GM18870 (cell line): ENCODE data around the gene TRMT1.

ENCODE experiments used
- ATAC-seq: cut with Tn5 transposase; IDR thresholded peaks from one replicate; pipeline ENCODE4 v1.9.1; 2021; ENCODE audit warnings: moderate library complexity; ENCODE audit not compliant: unreplicated experiment

Gene TRMT1

DNA sequence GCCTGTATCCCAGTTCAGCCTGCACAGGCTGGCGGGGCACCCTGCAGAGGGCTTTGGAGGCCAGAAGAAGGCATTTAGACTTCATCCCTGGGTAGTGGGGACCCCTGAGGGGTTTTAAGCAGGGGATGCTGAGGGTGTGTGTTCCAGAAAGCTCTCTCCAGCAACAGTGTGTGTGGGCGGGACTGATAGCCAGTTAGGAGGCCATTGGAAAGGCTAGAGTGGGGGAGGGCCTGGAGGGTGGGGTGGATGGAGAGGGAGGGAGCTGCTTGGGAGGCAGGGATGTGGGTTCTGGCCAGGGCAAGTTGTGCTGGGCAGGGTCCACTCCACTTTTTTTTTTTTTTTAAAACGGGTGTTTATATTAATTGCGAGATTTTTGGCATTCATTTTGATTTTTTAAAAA is 42.2 kb downstream of the TRMT1 start:
- no peak for ATAC-seq

DNA sequence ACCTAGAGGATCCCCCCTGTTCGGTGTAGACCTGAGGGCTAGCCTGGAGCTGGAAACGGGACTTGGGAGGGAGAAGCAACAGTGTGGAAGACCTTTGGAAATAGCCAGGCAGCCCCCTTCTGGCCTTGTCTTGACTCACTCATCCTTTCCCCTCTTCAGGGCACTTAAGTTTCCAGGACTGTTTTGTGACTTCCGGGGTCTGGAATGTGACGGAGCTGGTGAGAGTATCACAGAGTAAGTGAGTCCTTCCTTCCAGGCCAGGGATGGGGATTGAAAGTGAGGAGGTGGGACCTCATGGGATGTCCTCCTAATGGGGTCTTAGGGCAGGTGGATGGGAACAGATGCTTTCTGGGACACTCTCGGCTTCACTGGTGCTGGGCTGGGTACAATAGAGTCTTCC is 43.3 kb downstream of the TRMT1 start:
- no peak for ATAC-seq

DNA sequence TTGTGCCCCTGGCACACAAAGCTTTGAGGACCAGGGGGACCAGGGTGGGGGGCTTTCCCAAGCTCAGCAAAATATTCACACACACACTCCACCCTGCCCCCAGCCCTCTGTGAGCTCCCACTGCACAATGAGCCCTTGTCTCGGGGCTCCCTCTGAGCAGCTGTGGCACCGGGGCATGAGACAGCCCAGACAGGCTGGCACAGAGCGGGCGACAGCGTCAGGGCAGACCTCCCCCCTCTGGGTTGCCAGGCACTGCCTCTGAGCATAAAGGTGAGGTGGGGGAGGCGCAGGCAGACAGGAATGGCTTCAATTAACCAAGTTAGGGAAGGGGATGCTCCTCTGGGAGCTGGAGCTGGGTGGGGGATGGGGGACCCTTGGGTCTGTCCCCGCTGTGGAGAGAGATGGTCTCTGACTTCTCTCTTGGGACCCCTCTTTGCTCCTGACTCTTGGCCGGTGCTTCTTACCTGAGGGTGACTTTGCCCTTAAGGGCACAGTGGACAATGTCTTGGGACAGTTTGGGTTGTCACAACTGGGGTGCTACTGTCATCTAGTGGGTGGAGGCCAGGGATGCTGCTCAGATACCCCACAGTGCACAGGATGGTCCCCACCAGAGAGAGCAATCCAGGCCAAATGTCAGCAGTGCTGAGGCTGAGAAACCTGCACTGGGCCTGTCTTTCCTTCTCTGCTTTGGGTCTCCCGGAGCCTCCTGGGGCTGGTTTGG is 44.2 kb downstream of the TRMT1 start:
- no peak for ATAC-seq

DNA sequence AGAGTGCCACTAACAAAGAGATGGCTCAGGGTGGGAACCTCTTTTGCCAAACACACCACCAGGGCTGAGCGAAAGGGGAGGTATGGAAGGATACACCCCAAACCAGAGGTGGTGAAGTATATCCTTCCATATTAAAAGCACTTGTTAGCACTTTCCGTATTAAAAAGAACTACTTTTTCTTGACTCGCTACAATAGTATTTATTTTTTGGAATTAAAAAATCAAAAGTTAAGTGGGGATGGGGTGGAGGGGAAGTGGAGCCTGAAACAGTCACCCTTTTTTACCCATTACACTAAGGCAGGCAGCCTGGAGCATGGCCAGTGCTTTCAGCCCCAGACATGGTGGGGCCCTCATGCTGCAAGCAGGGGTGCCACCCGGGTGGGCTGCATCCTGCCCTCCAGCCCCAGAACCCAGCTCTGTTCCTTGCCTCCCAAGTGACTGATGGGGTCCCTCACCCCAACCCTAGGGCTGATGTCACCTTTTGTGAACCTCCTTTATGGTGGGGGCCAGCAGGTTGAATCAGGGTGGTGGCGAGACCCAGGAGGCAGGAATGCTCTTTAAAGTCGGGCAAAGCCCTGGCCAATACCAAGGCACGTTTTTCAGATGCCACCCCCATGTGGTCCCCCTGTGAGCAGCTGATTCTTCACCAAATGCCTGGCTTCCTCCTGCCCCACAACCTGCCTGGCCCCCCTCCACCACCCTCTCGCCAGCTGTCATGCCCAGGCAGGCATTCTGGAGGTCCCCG is 44.9 kb downstream of the TRMT1 start:
- no peak for ATAC-seq

DNA sequence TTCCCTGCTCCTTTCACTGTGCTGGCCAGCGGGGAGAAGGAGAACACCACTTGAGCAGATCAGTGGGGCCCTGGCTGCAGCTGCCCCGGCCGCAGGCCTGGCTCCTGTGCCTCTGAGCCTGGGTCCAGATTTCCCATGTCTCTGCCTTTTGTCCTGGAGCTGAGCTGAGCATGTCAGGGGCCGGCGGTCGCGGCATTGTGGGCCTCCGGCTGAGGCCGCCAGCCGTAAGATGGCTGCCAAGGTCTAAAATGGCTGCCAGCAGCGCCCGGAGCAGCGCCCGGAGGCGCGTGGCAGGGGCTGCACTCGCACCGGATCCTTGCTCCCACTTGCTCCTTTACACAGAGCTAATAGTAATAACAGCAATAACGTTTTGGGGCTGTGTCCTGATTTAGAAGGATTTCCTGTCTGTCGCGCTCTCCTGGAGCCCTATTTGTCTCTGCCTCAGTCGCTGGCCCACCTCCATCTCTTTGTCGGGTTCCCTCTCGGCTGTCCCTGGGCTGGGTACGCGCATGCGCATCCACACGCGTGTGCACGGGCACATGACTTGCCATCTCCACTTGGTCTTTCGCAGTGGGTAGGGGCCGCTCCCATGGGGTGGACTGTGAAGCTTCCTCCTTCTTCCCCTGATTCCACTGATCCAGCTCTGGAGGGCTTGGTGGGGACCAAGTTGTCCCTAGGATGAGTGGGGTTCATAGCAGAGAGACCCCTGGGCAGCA is 46.0 kb downstream of the TRMT1 start:
- ATAC-seq: no peak

DNA sequence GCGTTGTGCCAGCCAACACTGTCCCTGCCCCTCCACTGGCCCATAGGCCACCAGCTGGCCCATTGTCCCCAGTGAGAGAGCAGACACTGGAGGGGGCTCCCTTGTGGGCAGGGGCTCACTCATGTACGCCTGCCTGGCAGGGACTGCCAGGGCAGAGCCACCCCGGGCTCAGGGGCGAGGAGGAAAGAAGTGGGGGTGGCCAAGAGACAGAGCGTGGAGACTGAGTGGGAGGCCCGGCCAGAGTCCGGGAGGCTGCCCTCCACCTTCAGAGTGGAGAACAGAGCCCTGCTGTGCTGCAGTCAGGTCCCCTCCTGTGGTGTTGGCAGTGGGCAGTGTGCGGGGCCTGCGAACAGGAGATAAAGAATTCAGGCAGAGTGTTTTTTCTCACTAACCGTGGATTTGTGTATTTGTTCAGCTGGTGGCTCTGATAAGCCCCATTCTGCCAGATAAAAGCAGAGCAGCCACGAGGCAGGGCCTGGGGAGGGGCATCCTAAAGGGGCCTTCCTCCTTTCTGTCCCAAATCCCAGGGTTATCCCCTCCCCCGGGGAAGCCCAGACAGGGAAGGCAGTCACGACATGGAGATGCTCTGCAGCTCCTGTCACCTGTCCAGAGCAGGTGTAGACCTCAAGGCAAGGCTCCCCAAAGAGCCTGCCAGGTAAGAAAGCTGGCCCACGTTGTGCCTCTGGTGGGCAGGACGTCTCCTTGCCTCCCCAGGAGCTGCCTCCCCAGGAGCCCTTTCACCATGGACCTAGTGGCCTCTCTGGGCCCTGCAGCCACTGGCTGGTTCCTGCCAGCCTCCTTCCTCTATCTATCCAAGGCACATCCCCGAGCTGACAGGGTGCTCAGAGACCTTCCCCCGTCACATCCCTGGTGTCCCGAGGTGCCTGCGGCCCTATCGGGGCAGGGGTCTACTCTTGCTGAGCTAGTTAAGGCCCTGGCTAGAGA is 46.9 kb downstream of the TRMT1 start:
- ATAC-seq: no peak

DNA sequence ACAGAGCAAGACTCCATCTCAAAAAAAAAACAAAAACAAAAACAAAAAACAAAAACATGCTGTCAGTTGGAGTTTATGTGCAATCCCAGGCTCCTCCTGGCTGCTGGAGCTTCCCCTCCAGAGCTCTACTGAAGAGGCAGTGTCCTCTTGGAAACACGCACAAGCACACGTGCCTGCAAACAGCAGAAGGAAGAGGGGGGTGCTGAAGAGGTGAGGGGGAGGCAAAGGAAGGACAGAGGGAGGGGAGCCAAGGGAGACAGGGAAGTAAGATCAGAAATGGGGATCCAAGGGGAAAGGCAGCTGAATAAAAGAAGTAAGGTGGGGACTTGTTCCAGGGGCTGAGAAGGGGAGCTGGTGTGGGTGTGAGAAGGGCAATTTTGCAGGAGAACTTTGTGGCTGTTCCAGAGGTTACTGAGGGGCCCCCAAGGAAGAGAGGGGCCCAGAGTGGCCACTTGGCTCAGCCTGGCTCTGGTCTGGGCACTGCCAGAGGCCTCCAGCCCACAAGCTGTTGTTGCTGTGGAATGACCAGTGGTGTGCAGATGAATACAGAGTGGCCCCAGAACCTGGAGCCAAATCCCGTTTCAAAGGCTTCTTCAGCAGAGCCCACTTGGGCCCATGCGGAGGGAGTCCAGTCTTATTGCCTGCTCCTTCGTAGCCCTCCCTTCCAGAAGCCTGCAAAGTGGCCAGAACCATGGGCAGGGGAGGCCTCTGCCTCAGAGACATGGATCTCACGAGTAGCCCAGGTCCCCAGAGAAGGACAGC is 48.3 kb downstream of the TRMT1 start:
- no peak for ATAC-seq

DNA sequence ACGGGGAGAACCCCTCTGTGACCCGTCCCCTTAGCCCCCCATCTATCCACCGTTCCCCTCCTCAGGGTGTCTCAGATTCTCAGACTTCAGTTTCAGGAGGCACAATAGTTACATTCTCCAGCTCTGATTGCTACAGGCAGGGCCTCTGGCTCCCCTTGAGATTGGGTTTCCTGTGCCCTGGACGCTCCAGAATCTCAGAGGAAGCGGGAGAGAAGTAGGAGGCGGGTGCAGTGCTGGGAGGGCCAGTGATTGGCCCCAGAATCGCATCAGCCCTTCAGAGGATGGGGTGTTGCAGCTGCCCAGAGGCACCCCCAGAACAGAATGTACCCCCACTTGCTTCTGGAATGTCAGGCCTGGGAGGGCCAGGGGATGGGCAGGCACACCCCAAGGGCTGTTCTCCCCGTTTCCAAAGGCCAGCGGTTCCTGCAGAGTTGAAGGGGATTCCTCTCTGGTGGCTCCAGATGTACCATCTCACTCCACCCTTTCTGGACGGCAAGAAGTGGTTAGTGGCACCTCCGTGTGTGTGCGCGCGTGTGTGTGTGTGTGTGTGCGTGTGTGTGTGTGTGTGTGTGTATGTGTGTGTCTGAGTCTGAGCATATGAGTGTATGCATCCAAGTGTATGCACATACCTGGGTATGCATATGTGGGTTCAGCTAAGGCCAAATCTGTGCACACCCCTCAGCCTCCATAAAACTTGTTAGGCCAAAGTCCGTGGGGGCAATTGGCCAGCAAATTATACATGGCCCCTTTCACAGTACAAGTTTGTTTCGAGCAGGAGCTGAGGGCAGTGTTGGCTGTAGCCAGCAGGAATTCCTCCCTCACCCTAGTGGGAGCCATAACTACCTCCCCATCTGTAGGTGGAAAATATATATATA is 49.4 kb downstream of the TRMT1 start:
- no peak for ATAC-seq

DNA sequence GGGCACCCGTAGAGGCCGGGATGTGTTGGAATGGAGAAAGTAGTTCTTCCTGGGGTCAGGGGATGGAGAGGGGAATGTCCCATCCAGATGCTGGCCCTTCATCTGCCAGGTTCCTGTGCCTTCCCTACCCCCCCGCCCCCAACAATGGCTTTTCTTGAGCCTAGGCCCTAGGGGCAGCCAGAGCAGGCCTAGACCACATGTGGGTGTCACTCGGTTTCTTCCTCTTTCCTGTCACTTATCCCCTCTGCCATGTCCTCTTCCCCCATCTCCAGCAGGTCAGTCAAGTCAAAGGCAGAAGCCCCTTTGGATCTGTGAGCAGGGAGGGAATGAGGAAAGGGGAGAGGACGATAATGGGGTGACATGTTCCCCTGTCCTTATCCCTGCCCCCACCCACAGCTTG is 50.3 kb downstream of the TRMT1 start:
- ATAC-seq: no peak

DNA sequence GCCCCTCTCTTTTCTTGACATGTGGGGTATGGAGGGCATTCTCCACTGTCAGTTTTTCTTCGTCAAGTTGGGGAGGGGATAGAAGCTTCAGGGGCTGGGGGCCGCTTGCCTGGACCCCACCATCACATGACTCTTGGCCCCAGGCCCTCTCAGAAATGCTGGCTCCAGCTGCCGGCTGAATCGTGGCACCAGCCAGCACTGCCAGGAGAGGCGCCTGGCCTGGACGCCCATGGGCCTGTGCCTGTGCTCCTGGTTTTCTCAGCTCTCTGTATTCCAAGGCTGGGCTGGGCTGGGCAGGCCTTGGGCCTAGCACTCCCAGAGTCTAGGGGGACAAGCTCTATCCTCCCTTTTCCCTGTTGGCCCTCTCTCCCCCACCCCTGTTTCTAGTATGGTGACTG is 52.4 kb downstream of the TRMT1 start:
- ATAC-seq: no peak

DNA sequence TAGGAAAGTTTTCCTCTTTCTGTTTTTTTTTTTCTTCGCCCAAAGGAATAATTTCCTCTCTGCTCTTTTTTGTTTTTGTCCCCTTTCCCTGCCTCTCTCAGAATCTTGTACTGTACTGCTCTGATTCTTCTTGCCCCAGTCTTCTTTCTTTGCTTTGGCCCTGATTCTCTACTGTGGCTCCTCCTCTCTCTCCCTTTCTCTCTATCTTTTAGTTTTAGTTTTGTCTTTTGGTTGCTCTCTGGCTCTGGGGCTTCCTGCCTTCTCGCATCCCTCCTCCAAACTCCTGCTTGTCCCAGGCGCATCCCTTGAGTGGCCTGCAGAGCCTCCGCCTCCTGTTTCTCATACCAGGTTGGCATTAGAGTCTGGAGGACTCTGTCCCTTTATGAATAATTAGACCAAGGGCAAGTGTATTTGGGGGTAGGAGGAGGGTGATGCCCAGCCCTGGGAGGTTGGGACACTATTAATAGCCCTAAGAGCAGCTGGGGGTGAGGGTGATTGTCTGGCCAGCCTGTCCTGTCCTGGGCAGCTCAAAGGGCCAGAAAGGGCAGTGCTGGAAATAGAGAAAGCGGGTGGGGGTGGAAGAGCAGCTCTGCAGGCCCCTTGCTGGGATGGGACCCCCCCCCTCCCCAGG is 53.0 kb downstream of the TRMT1 start:
- no peak for ATAC-seq

DNA sequence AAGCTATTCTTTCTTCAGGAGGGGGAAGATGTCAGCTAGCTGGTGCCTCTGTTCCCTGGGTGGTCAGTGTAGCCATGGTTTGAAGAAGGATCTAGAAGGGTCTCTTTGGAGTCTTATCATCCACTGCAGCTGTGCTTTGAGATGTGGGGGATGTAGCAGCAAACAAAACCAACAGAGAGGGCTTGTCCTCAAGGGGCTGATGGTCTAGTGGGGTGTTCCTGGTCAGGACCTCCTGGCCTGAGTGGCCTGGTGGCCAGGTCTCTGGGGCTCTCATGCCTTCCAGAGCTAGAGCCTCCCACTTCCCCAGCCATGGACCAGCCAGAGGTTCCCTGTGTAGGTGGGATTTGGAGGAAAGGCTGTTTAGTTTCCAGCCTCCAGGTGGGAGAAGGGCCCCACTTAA is 54.2 kb downstream of the TRMT1 start:
- no peak for ATAC-seq

DNA sequence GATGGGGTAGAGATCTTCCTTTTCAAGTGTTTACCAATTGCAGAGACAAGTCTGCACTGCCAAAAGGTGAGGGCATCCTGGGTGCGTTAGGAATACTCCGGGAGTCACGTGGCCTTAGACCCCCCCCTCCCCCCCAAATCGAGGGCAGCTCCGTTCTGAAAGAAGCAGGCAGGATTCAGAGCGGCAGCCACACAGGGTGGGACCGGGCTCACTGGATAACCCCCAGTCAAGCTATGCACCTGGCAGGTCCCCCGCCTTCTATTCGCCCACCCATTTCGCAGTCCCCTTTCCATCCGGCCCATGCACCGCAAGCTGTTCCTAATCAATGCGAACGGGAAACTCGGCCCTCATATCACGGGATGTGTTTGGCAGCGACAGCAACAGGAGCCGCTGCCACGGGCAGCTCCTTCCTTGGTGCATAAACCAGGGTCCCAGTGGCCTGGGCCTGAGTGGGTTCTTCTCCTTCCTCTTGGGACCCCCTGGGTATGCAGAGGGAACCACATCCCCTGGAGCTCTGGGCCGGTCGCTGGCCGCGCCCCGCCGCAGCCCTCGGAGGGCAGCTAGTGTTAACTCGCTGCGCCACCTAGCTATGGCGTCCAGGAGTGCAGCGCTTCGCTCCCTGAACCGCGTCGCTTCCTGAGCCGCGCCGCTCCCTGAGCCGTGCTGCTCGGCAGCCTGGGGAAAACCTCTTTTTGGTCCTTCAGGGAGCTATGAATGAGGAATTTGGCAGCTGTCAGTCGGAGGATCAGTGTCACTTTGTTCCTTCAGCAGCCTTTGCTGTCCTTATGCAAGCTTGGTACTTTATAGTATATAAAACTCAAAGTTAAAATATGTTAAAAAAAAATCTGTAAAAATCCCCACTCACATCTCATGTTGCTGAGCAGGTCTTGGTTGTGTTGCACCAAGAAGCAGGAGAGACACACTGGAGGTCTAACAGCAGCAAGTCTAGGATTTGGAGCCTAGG is 55.3 kb downstream of the TRMT1 start:
- ATAC-seq: no peak

DNA sequence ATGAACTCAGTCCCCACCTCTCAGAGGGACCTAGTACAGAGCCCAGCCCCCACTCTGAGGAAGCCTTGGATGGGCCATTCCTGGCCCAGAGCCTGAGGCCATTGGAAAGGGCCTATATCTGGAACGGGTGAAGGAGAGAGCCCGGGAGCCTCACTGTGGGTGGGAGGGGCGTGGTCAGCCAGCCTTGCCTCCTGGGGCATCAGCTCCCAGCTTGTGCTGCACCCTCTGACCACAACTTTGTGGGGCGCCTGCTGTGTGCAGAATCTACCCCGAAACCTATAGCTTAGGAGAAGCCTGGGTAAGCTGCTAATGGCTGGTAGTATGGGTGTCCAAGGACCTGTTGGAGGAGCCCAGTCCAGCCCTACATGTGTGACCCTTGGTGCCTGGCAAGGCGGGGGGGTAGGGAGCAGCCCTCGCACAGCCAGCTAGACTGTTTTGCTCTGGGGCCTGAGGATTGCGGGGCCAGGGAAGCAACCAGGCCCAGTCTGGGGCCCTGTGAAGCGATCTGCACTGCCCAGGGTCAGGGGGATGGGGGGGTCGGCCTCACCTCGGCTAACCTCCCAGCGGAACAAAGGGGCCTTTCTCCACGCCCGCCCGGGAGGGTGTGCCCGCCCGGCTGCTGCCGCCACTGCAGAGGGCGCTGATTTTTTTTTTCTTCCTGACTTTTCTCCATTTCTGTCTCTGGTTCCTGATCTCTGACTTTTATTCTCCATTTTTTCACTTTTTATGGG is 56.1 kb downstream of the TRMT1 start:
- no peak for ATAC-seq

DNA sequence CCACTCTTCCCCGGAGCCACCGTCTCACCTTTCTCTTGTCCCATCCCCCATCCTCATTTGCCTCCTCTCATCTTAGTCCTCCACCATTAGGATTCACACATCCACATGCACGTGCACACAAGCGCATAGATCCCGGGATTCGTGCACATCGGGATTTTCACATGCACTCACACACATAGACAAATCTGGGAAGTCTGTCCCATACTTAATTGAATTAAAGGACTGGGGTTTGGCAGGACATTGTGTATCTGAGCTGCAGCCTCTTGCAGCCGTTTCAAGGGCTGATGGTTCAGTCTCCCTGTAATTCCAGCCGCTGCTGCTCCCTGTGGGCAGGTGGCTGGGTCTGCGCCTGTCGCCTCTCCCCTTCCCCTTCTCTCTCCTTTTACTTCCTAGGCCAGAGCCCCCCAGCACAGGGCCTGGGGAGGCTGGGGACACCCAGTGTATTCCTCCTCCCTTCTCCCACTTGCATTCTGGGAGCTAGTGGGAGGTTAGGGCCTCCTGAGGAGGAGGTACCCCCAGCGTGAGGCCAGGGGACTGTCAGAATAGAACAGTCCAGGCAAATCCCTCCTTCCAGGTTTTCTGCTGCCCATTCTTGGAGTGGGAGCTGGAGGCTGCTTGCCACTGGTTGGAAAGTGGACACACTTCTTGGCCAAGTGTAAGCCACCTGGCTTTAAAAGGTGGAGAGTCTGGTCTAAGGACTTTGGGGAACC is 57.4 kb downstream of the TRMT1 start:
- no peak for ATAC-seq

DNA sequence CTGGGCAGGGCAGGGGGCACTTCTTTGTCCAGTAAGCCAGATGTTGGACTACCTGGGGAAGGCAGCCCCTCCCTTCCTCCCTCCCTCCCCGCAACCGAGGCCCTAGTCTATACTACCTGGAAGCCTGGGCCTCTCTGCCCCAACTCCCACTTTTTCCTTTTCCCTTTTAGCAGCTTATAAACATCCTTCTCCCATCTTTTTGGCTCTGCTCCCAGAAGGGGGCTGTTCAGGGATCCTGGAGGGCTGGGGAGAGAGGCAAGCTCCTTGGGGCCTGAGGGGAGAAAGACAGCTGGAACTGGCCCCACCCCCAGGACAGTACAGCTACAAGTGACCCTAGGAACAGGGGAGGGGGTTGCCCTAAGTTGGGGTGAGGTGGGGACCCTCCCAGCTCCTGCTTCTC is 58.8 kb downstream of the TRMT1 start:
- ATAC-seq: no peak
